AG04449 (cell line): ENCODE results near the gene ALPK1.

Experiments used
- CTCF ChIA-PET: fragments of 350-600 bp; formaldehyde crosslinking; extraction: SDS; loops from one replicate; lab custom pipeline; 2021; ENCODE audit warnings: antibody characterized with exemption; lab: Yijun Ruan, JAX
- POLR2A ChIA-PET: fragments of 400-600, 350-600 bp; formaldehyde crosslinking; extraction: SDS; loops from one replicate; lab custom pipeline; 2020; ENCODE audit warnings: antibody characterized with exemption, inconsistent platforms; lab: Yijun Ruan, JAX
- DNase-seq: peaks from one replicate; pipeline ENCODE4 v3.0.0-alpha.2; 2010; ENCODE audit warnings: low read depth, low spot score
- H3K4me3 ChIP-seq: 2 replicates; pipeline ENCODE4 v1.5.1; 2011; ENCODE audit warnings: low read depth, mild to moderate bottlenecking, control low read depth, low read length
- CTCF ChIP-seq: IDR thresholded peaks from one replicate; pipeline ENCODE4 v1.5.1; 2011; ENCODE audit warnings: mild to moderate bottlenecking, moderate library complexity, low read length, control low read depth, inconsistent platforms; ENCODE audit not compliant: insufficient read depth; ENCODE audit errors: missing control alignments

ALPK1 gene

GRCh38 chr4:112355662-112356061 lies 58.5 kb downstream of the ALPK1 start:
- CTCF ChIA-PET, result no interaction called here
- no peak overlapping the region for H3K4me3 ChIP-seq
- POLR2A ChIA-PET, result no interaction called here
- TF ChIP-seq CTCF, result no peak
- DNase-seq, result no peak

- no peak for DNase-seq
- TF ChIP-seq CTCF, result no peak
- ChIA-PET CTCF (interaction anchor here (1.5 kb wide), 1 partner anchor 30 kb away, joined by 6 read pairs; no protein-coding TSS in a partner anchor), POLR2A (no interaction called here)
- H3K4me3 ChIP-seq, result no peak overlapping the region
Observed at GRCh38 chr4:112357453-112357852, 60.3 kb downstream of the ALPK1 start.

GRCh38 chr4:112357897-112358296 lies 60.7 kb downstream of the ALPK1 start:
- no peak for TF ChIP-seq CTCF
- H3K4me3 ChIP-seq, result no peak overlapping the region
- DNase-seq, result no peak
- CTCF ChIA-PET, result interaction anchor here (1.5 kb wide), 1 partner anchor 30 kb away, joined by 6 read pairs; no protein-coding TSS in a partner anchor
- POLR2A ChIA-PET, result no interaction called here

GRCh38 chr4:112358415-112358814 lies 61.2 kb downstream of the ALPK1 start:
- no peak overlapping the region for H3K4me3 ChIP-seq
- ChIA-PET POLR2A (no interaction called here), CTCF (interaction anchor here (1.5 kb wide), 1 partner anchor 31 kb away, joined by 6 read pairs; no protein-coding TSS in a partner anchor)
- no peak for TF ChIP-seq CTCF
- no peak for DNase-seq

- no peak for DNase-seq
- no peak for TF ChIP-seq CTCF
- CTCF ChIA-PET, result interaction anchor here (1.0 kb wide), 1 partner anchor 31 kb away, joined by 4 read pairs; no protein-coding TSS in a partner anchor
Observed at GRCh38 chr4:112358952-112359749, 62.0 kb downstream of the ALPK1 start.

GRCh38 chr4:112361181-112361791 lies 64.1 kb downstream of the ALPK1 start:
- no peak overlapping the region for H3K4me3 ChIP-seq
- DNase-seq, result no peak
- no peak for TF ChIP-seq CTCF
- ChIA-PET CTCF (no interaction called here), POLR2A (no interaction called here)

More at GRCh38 chr4:112358952-112359749, 62.0 kb downstream of the ALPK1 start:
- no peak overlapping the region for H3K4me3 ChIP-seq
- POLR2A ChIA-PET, result no interaction called here
